GM12892 (cell line): Measurements from ENCODE around the gene DZIP1.

Experiments
- DNase-seq: peaks from one replicate; pipeline ENCODE4 v3.0.0; 2011; ENCODE audit not compliant: insufficient read length
- FAIRE-seq: peaks from 2 replicates; lab custom pipeline; 2011; peaks lifted over from hg19 to GRCh38; lab: Jason Lieb, UNC
- POLR2A ChIP-seq: IDR thresholded peaks from 2 replicates; pipeline ENCODE4 v1.6.1; 2011; ENCODE audit warnings: low read depth, low read length, control low read depth
- POLR2AphosphoS5 ChIP-seq: IDR thresholded peaks from 2 replicates; pipeline ENCODE4 v1.6.1; 2011; ENCODE audit warnings: low read depth, low read length, control low read depth
- TAF1 ChIP-seq: IDR thresholded peaks from 2 replicates; pipeline ENCODE4 v1.6.1; 2011; ENCODE audit warnings: low read depth, mild to moderate bottlenecking, control low read depth, low read length, borderline replicate concordance

DZIP1 gene

GRCh38 chr13:95557013-95557412, 87.5 kb downstream of the DZIP1 start:
- no peak for FAIRE-seq
- TF ChIP-seq TAF1 (no peak), POLR2AphosphoS5 (no peak), POLR2A (no peak)
- DNase-seq = no peak

GRCh38 chr13:95553581-95554385, 90.7 kb downstream of the DZIP1 start:
- no peak for FAIRE-seq
- DNase-seq = no peak
- TF ChIP-seq TAF1 = no peak
- TF ChIP-seq POLR2A = no peak
- no peak for TF ChIP-seq POLR2AphosphoS5

- TF ChIP-seq TAF1 (no peak), POLR2AphosphoS5 (no peak), POLR2A (no peak)
- DNase-seq (peak; percentile 19), FAIRE-seq (no peak)
Measured at GRCh38 chr13:95552539-95553441, 91.7 kb downstream of the DZIP1 start, which contains the start of gene CLDN10. Gene CLDN10 (plus strand): TSS chr13:95552720. CDS start chr13:95552754, 34 bp downstream.

- no peak for TF ChIP-seq POLR2AphosphoS5
- TF ChIP-seq POLR2A = no peak
- no peak for TF ChIP-seq TAF1
- no peak for DNase-seq
- FAIRE-seq = no peak
Measured at GRCh38 chr13:95552208-95552538, 92.3 kb downstream of the DZIP1 start.

- DNase-seq (no peak), FAIRE-seq (no peak)
- TF ChIP-seq TAF1 (no peak), POLR2A (no peak), POLR2AphosphoS5 (no peak)
Measured at GRCh38 chr13:95547531-95548167, 96.9 kb downstream of the DZIP1 start.

- FAIRE-seq = no peak
Measured at GRCh38 chr13:95546919-95547318, 97.6 kb downstream of the DZIP1 start.

GRCh38 chr13:95544293-95544692, 100.2 kb downstream of the DZIP1 start:
- FAIRE-seq (no peak), DNase-seq (no peak)
- TF ChIP-seq POLR2AphosphoS5 (no peak), TAF1 (no peak), POLR2A (no peak)

More at GRCh38 chr13:95546919-95547318, 97.6 kb downstream of the DZIP1 start:
- DNase-seq = no peak
- no peak for TF ChIP-seq TAF1
- TF ChIP-seq POLR2AphosphoS5 = no peak
- TF ChIP-seq POLR2A = no peak

GRCh38 chr13:95541911-95542474, 102.5 kb downstream of the DZIP1 start:
- no peak for FAIRE-seq
- TF ChIP-seq POLR2A (no peak), TAF1 (no peak), POLR2AphosphoS5 (no peak)
- no peak for DNase-seq

- DNase-seq (no peak), FAIRE-seq (no peak)
- TF ChIP-seq POLR2A (no peak), POLR2AphosphoS5 (no peak), TAF1 (no peak)
Measured at GRCh38 chr13:95541308-95541707, 103.2 kb downstream of the DZIP1 start.

- FAIRE-seq = no peak
- no peak for DNase-seq
Measured at GRCh38 chr13:95540888-95541287, 103.6 kb downstream of the DZIP1 start.

GRCh38 chr13:95536632-95537241, 107.8 kb downstream of the DZIP1 start:
- DNase-seq (no peak), FAIRE-seq (peak; percentile 44)
- TF ChIP-seq POLR2AphosphoS5 (no peak), POLR2A (no peak)

More at GRCh38 chr13:95540888-95541287, 103.6 kb downstream of the DZIP1 start:
- no peak for TF ChIP-seq POLR2AphosphoS5

GRCh38 chr13:95535243-95535642, 109.3 kb downstream of the DZIP1 start:
- FAIRE-seq (no peak), DNase-seq (no peak)
- TF ChIP-seq POLR2A (no peak), TAF1 (no peak), POLR2AphosphoS5 (no peak)
